T-helper 9 cell (primary cell): ENCODE data around the gene PRRX1.

Experiments used
- DNase-seq: peaks from one replicate; pipeline ENCODE4 v3.0.0-alpha.2; 2020

The PRRX1 gene

GRCh38 chr1:170692866-170693575, 29.1 kb downstream of the PRRX1 start:
- DNase-seq, result no peak

- DNase-seq, result no peak
Measured at GRCh38 chr1:170694172-170694926, 30.4 kb downstream of the PRRX1 start.

GRCh38 chr1:170695955-170696590, 32.1 kb downstream of the PRRX1 start:
- no peak for DNase-seq

GRCh38 chr1:170696591-170697290, 32.8 kb downstream of the PRRX1 start:
- no peak for DNase-seq

- DNase-seq, result no peak
Measured at GRCh38 chr1:170697316-170697715, 33.4 kb downstream of the PRRX1 start.

- no peak for DNase-seq
Measured at GRCh38 chr1:170698301-170699275, 34.7 kb downstream of the PRRX1 start.

- no peak for DNase-seq
Measured at GRCh38 chr1:170699696-170700095, 35.8 kb downstream of the PRRX1 start.

GRCh38 chr1:170700842-170701615, 37.1 kb downstream of the PRRX1 start:
- DNase-seq, result no peak

- DNase-seq, result no peak
Measured at GRCh38 chr1:170701962-170702361, 38.0 kb downstream of the PRRX1 start.

- no peak for DNase-seq
Measured at GRCh38 chr1:170703591-170703990, 39.7 kb downstream of the PRRX1 start.

- no peak for DNase-seq
Measured at GRCh38 chr1:170704256-170704655, 40.3 kb downstream of the PRRX1 start.

GRCh38 chr1:170705981-170706380, 42.0 kb downstream of the PRRX1 start:
- DNase-seq, result no peak

- DNase-seq, result no peak
Measured at GRCh38 chr1:170707117-170707516, 43.2 kb downstream of the PRRX1 start.

- DNase-seq, result no peak
Measured at GRCh38 chr1:170707959-170708655, 44.2 kb downstream of the PRRX1 start.

GRCh38 chr1:170711682-170712081, 47.8 kb downstream of the PRRX1 start:
- DNase-seq, result no peak

GRCh38 chr1:170714163-170714562, 50.2 kb downstream of the PRRX1 start:
- DNase-seq, result no peak

GRCh38 chr1:170714938-170715337, 51.0 kb downstream of the PRRX1 start:
- no peak for DNase-seq

GRCh38 chr1:170716835-170717429, 53.0 kb downstream of the PRRX1 start:
- DNase-seq, result no peak

GRCh38 chr1:170720661-170721060, 56.7 kb downstream of the PRRX1 start:
- DNase-seq, result no peak

GRCh38 chr1:170721621-170722020, 57.7 kb downstream of the PRRX1 start:
- no peak for DNase-seq
